NAMALWA (cell line): ENCODE data around the gene PNPLA2.

ENCODE experiments used
- DNase-seq: peaks from one replicate; pipeline ENCODE4 v3.0.0-alpha.2; 2015; ENCODE audit warnings: low spot score

The PNPLA2 gene, protein sequence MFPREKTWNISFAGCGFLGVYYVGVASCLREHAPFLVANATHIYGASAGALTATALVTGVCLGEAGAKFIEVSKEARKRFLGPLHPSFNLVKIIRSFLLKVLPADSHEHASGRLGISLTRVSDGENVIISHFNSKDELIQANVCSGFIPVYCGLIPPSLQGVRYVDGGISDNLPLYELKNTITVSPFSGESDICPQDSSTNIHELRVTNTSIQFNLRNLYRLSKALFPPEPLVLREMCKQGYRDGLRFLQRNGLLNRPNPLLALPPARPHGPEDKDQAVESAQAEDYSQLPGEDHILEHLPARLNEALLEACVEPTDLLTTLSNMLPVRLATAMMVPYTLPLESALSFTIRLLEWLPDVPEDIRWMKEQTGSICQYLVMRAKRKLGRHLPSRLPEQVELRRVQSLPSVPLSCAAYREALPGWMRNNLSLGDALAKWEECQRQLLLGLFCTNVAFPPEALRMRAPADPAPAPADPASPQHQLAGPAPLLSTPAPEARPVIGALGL

GRCh38 chr11:818396-819128, at the start of gene PNPLA2:
Gene PNPLA2 (plus strand): TSS chr11:818914. CDS start chr11:819719, 805 bp downstream.
- DNase-seq, result no peak

GRCh38 chr11:769887-770641, 48.6 kb upstream of the PNPLA2 start:
- no peak for DNase-seq

- DNase-seq, result no peak
These were observed 47.8 kb upstream of the PNPLA2 start for GRCh38 chr11:770642-771616.

DNA sequence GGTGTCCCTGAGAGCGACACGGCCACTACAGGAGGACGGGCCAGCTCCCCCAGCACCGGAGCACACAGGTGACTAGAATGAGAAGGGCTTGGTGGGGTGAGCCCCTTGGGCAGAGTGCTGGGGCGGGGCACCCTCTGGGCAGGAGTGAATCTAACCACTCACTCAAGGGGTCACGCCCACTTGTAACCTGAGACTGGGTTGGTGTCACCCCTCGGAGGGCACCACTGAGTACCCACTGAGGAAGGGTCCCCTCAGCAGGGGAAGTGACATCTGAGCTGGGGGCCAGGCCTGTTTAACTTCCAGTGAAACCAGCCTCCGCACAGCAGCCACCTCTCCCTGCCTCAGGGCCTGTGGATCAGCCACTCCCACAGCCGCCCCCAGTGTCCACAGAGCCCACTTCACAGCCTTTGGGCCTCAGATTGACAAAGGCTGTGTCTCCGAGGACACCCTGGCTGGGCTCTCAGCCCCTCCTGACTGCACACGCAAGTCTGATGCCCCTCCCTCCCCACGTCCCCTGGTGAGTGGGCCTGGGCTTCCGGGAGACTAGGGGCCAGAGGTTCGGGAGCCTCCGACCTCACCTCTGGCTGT, 47.0 kb upstream of the PNPLA2 start:
- no peak for DNase-seq

DNA sequence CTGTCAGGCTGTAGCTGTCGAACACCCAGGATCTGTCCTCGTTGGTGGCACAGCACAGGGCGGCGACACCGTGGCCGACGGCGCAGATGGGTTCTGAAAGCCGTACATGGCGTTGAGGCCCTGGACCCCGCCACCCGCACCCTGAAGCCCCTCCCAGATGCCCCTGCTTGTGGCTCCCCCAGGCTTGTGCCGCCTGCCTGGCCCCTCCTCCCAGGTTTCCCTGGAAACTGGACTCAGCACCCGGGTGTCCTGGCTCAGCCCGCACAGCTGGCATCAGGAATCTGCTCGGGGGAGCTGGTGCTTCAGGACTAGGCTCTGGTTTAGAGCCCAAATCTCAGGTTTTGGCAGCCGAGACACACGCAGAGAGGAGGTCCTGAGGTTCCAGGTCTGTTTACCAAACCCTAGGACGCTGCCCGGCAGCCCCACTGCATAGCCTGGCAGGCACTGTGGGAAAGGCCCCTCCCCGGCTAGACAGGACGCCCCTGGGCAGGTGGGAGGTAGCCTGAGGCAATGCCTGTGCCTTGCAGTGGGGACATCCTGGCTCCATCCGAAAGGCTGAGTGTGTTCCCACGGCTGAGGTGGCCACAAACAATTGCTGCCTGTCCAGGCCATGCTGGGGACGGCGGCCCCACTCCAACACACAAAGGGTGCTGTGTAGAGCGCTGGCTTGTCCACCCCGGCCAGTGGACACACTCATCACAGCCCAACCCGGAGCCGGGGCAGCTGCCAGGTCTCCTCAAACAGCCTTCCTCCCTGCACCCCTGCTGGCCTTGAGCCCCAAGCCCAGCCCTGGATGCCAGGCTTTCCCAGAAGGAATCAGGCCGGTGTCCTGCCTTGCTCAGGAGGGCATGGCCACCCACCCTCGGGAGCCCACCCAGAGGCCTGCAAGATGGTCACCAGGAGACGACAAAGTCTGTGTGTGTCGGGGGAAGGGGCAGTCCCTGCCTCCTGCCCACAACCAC, 46.0 kb upstream of the PNPLA2 start:
- DNase-seq, result no peak

DNA sequence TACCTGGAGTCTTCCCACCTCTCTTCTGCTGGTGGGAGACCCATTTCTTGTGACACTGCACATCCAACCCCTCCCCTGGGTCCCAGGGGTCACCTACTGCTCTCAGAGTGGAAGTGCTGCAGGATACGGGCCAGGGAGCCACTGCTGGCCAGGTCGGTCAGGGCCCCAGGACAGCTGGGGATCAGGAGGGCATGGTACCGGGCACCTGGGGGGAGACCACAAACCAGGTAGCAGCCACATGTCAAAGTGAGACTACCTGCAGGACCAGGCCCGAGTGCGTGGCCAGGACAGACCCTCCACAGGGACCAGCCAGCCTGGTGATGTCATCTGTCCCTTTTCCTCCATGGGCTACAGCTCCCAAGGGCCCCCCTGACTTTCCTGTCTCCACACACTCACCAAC, 45.3 kb upstream of the PNPLA2 start:
- DNase-seq, result no peak

GRCh38 chr11:773830-774229, 44.9 kb upstream of the PNPLA2 start:
- DNase-seq, result no peak

DNA sequence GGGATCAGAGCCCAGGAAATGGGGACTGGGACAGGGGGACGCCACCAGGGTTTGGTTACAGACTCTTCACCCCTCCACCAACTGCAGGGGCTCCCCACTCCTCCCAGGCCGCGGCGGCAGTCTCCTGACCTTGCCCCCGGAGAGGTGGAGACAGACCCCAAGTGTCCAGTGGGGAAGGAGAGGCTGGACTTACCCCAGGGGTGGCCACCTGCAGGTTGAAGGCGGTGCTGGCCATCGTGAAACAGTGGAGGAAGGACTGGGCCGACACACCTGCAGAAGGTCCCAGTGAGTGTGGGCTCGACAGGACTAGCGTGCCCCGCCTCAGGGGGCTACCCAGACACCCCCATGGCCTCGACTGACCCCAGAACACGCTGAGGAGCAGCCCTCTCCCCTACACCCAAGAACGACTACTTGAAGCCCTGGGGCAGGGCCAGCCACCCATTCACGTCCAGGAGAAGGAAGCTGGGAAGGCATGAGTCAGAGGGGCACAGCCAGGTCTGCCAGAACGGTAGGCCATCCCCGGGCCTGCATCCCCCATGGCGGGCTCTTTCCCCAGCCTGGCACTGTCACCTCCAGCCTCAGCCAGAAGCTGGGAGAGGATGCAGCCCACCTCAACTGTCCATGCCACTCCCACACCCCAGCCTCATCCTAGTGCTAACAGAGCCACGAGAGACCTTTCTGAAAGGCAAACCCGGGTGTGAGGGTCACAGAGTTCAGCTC, 43.7 kb upstream of the PNPLA2 start:
- no peak for DNase-seq

DNA sequence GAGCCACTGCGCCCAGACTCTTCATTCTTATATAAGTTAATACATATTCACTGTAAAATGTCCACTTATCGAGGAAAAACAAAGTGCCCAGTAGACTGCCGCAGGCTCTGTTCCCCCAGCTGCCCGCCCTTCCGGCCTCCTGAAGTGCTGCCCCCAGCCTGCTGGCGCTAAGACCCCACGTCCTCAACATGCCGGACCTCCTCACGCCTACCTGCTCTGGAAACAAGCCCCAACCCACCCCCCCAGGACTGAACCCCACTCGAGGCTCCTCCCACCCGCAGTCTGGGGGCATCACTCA, 42.5 kb upstream of the PNPLA2 start:
- no peak for DNase-seq

- peak; percentile 71 for DNase-seq
These were observed 42.0 kb upstream of the PNPLA2 start for GRCh38 chr11:776561-777287.

- DNase-seq, result peak; percentile 90
These were observed 41.1 kb upstream of the PNPLA2 start, which contains the start of gene GATD1 for GRCh38 chr11:777288-778255. Gene GATD1 (minus strand): TSS chr11:777487. CDS start chr11:777462, 25 bp downstream.

DNA sequence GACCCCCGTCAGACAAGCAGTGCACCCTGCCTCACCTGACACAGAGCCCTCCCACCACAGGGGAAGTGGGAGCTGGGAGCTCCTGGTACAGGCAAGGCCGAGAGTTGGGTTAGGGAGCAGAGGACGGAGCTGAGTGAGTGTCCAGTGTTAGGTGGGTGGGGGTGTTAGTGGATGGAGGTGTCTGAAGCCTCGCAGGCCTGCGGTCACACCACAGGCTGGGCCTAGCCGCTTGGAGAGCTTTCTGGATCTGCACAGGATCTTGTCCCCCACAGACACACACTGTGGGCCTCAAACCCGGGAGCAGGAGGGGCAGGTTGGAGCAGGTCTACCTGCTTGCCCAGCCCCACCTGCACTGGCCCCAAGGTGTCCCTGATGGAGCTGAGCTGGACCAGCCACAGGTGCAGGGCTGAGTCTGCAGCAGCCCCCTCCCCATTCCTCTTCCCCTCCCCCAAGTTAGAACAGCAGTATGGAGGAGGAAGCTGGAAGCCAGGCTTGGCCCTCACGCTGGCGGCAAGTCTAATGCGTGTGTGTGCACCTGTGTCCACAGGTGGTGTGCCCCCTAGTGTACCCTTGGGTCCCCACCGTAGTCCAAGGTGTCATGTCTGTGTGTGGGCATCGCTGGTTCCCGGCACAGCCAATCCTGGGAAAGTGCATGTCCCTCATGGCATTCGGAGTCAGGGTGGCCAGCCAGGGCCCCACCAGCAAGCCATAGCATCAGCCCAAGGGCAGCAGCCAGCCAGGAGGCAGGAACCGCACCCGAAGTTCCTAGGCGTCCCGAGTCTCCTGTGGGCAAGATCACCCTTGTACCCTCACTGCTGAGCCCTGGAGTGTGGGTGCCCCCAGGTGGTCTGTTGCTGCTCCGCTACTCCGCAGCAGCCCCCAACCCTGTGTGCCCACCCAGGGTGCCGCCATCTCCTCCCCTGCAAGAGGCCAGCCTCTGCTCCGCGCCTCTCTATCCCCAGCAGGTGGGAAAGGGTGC, 39.4 kb upstream of the PNPLA2 start:
- no peak for DNase-seq

DNA sequence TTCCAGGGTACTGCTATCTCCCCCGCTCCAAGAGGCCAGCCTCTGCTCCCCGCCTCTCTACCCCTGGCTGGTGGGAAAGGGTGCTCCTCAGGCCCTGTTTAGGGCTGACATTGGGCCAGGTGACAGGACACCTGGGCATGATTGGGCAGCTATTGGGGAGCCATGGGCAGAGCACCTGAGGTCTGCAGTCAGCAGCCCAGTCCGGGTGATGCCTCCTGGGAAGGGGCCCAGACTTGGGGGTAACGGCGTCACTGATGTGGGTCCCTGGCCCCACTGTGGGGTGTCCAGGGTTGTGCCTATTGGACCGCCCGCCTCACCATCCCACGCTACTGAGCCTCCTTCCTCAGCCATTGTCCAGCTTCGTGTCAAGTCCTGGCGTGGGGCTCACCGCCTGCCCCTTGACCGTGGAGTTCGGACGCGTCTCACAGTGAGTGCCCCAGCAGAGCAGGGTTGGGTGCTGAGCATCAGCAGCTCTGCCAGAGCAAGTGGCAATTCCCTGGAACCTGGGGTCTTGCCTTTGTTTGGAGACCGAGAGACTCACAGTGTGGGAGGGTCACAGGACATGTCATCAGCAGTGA, 38.7 kb upstream of the PNPLA2 start:
- no peak for DNase-seq

DNA sequence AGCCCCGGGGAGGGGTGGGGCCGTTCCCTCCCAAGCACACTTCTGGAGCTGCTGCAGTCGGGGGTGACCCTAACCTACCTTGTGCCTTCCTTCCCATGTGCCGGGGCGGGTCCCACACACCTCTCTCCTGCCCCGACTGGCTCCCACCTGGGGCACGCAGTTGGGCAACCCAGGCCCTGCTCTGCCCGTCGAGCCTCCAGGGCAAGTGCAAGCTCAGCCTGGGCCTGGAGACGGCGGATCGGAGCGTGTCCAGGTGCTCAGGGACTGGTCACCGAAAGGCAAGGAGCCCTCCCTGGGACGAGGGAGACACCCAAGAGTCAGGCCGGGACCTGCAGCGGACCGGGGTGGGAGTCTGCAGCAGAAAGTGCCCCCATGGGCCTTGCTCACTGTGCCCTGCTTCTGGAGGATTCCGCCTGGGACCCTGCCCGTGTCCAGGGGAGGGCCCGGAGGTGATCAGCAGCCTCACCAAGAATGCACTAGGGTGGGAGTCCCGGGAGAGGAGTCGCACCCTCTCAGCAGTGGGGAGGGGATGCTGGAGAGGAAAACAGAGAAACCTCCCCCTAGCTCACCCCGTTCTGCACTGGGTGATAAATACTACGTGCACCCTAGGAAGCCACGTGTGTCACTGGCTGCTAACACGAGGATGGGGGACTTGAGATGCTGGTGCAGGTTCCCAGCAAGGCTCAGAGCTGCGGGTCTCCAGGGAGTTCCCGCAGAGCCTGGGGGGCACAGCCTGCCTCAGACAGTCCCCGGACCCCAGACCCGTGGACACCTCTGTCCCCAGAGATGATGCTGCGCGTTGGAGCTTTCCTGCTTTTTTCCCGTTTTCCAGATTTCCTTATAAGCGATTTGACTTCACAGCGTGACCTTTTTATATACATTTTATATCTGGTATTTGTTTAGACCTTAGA, 36.2 kb upstream of the PNPLA2 start:
- DNase-seq, result no peak
